Muscle of back (tissue), 11 donors: Measurements from ENCODE around the gene DMRTB1. TPM values are rescaled to one million over a fixed set of nuclear protein-coding genes. Genes with fewer than 3 reads are reported as not detected.

Source experiments
- DNase-seq, 3 donors: peaks; one replicate each; pipeline versions ENCODE4 v3.0.0 to v3.0.0-alpha.2; 2013
- polyA plus RNA-seq, 10 donors: library from polyadenylated mRNA; unstranded; fragments of 120-200 nt; gene quantifications; one replicate each; pipeline ENCODE4 v1.2.1, GENCODE V29; 2013; ENCODE audit not compliant: insufficient read length in 10 of 10

The DMRTB1 gene
- polyA plus RNA-seq, 10 donors, result 0.11 to 0.26 TPM; not detected in 8

GRCh38 chr1:53463961-53464899, 5.0 kb downstream of the DMRTB1 start:
- DNase-seq, result no peak

GRCh38 chr1:53465023-53465957, 6.1 kb downstream of the DMRTB1 start:
- no peak for DNase-seq

GRCh38 chr1:53467391-53467790, 8.2 kb downstream of the DMRTB1 start:
- no peak for DNase-seq

GRCh38 chr1:53468374-53468773, 9.2 kb downstream of the DMRTB1 start:
- no peak for DNase-seq

GRCh38 chr1:53469373-53469772, 10.2 kb downstream of the DMRTB1 start:
- no peak for DNase-seq

- DNase-seq, result peak; percentile 51 to 77 (median 52)
Measured at GRCh38 chr1:53470155-53470554, 11.0 kb downstream of the DMRTB1 start.

GRCh38 chr1:53470584-53470983, 11.4 kb downstream of the DMRTB1 start:
- DNase-seq, result no peak

- DNase-seq, result no peak
Measured at GRCh38 chr1:53471000-53471399, 11.8 kb downstream of the DMRTB1 start.

- DNase-seq, result no peak
Measured at GRCh38 chr1:53473463-53473862, 14.3 kb downstream of the DMRTB1 start.

- no peak for DNase-seq
Measured at GRCh38 chr1:53475664-53476063, 16.5 kb downstream of the DMRTB1 start.

- no peak for DNase-seq
Measured at GRCh38 chr1:53476579-53476978, 17.4 kb downstream of the DMRTB1 start.

GRCh38 chr1:53477651-53478501, 18.7 kb downstream of the DMRTB1 start:
- peak in 2 of 3 donors; percentile 21 to 54 for DNase-seq

- DNase-seq, result no peak
Measured at GRCh38 chr1:53478502-53478818, 19.3 kb downstream of the DMRTB1 start.

GRCh38 chr1:53480678-53481077, 21.5 kb downstream of the DMRTB1 start:
- DNase-seq, result no peak

GRCh38 chr1:53481456-53481855, 22.3 kb downstream of the DMRTB1 start:
- DNase-seq, result no peak

- no peak for DNase-seq
Measured at GRCh38 chr1:53482441-53483153, 23.4 kb downstream of the DMRTB1 start.

- DNase-seq, result no peak
Measured at GRCh38 chr1:53483170-53483569, 24.0 kb downstream of the DMRTB1 start.

- no peak for DNase-seq
Measured at GRCh38 chr1:53483656-53484055, 24.5 kb downstream of the DMRTB1 start.

GRCh38 chr1:53484705-53485477, 25.7 kb downstream of the DMRTB1 start:
- no peak for DNase-seq
